Activated T-helper 2 cell treated with anti-CD3 and anti-CD28 coated beads, Interferon-gamma antibody, Interleukin-2, Interleukin-4, amounts not matched to agents 10 μg/mL and 5 μg/mL and 100 μg/mL, durations not matched to agents 14 hours and 24 hours and 36 hours (primary cell): Measurements from ENCODE around the gene LBX2. TPM values are rescaled to one million over a fixed set of nuclear protein-coding genes. Genes with fewer than 3 reads are reported as not detected.
A peak's percentile ranks its signal among the peaks of the same experiment; 100 is the strongest.

Experiments
- DNase-seq: peaks from one replicate; pipeline ENCODE4 v3.0.0; 2021; ENCODE audit warnings: low spot score
- H3K27ac Mint-ChIP-seq: one replicate; pipeline ENCODE4 v1.8.0; 2021; ENCODE audit warnings: mixed read lengths
- H3K27me3 Mint-ChIP-seq: one replicate; pipeline ENCODE4 v1.8.0; 2021; ENCODE audit warnings: low read depth, mixed read lengths
- H3K36me3 Mint-ChIP-seq: one replicate; pipeline ENCODE4 v1.8.0; 2021; ENCODE audit warnings: low read depth, mixed read lengths
- H3K4me1 Mint-ChIP-seq: one replicate; pipeline ENCODE4 v1.8.0; 2021; ENCODE audit warnings: low read depth, mixed read lengths
- H3K4me3 Mint-ChIP-seq: one replicate; pipeline ENCODE4 v1.8.0; 2021; ENCODE audit warnings: low read depth, mild to moderate bottlenecking, moderate library complexity, mixed read lengths
- H3K9me3 Mint-ChIP-seq: one replicate; pipeline ENCODE4 v1.8.0; 2021; ENCODE audit warnings: mixed read lengths
- intact Hi-C: fragments of 100-400 bp; cut with micrococcal nuclease; formaldehyde crosslinking; loops from one replicate; pipeline ENCODE4 v1.15.1; 2023
- total RNA-seq: library from RNA; stranded (reverse); gene quantifications from 2 replicates; pipeline ENCODE4 v1.2.3, GENCODE V29; 2022

LBX2 gene
- total RNA-seq, 1 donor from 2014 or later = 1.6 TPM

DNA sequence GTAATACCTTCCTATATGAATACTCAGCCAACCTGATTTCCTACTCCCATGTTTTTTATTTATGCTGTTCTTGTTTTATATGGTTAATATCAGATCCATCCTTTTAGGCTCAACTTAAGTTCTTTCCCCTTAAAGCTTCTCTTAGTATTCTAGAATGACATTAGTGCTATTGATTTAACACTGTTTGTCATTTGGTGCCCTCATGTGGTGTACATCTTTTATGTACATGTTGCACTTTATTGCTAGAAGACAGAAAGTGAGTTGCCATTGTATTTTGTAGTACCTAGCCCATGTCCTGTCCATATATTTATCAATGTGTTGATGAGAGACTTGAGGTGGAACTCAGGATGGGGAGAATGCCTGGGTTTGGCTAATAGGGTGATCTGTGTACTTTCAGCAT, 32.8 kb upstream of the LBX2 start:
- Mint-ChIP-seq H3K27ac (peak overlapping the region; percentile 66), H3K4me1 (peaks cover 30% of the 10 kb centered on the region), H3K27me3 (peaks cover under 1% of the 10 kb centered on the region), H3K9me3 (no peaks in the 10 kb centered on the region), H3K36me3 (peaks cover 40% of the 10 kb centered on the region), H3K4me3 (peak overlapping the region; percentile 68)
- intact Hi-C loops = loop anchor here (5.0 kb wide), 1 partner anchor 35 kb away; the partner anchor contains the start of gene LBX2
- no peak for DNase-seq

DNA sequence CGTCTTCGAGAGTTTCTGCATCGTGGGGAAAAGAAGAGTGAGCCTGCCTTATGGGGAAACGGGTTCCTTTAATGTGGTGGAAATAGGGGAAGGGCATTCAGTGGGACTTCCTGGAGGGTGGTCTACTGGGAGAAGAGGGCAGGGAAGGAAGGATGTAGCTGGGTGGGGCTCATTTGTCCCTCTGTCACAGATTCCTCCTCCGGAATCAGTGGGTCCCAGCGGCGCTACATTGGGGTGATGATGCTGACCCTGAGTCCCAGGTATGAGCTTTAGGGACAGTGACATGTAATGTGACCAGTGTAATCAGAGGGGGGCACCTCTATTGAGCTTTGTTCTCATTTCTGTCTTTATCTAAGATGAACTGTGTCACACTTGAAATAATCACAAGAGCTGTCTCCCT, 32.3 kb upstream of the LBX2 start:
- Mint-ChIP-seq H3K9me3 (no peaks in the 10 kb centered on the region), H3K27me3 (no peaks in the 10 kb centered on the region), H3K36me3 (peaks cover 46% of the 10 kb centered on the region), H3K27ac (peak overlapping the region; percentile 96), H3K4me3 (peak overlapping the region; percentile 99), H3K4me1 (peaks cover 35% of the 10 kb centered on the region)
- DNase-seq = no peak
- intact Hi-C loops = loop anchor here (2.0 to 5.0 kb wide), 2 partner anchors 17 to 34 kb away; partner anchors contain the start of gene LBX2

DNA sequence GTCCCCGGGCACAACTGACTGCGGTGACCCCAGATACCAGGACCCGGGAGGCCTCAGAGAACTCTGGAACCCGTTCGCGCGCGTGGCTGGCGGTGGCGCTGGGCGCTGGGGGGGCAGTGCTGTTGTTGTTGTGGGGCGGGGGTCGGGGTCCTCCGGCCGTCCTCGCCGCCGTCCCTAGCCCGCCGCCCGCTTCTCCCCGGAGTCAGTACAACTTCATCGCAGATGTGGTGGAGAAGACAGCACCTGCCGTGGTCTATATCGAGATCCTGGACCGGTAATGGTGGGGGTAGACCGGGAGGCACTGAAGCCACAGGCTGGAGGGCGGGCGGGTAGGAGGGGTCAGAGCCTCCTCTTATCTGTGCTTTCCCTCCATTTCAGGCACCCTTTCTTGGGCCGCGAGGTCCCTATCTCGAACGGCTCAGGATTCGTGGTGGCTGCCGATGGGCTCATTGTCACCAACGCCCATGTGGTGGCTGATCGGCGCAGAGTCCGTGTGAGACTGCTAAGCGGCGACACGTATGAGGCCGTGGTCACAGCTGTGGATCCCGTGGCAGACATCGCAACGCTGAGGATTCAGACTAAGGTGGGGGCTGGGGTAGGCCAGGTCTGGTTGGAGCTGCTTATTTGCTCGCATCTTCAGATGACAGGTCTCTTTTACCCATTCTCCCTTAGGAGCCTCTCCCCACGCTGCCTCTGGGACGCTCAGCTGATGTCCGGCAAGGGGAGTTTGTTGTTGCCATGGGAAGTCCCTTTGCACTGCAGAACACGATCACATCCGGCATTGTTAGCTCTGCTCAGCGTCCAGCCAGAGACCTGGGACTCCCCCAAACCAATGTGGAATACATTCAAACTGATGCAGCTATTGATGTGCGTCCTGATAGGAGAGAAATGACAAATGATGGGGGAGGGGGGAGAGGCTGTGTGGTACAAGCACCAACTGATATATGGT, 31.1 kb upstream of the LBX2 start:
- H3K27me3 Mint-ChIP-seq = no peaks in the 10 kb centered on the region
- DNase-seq = peak; percentile 33
- H3K4me3 Mint-ChIP-seq = peak overlapping the region; percentile 99
- peaks cover 41% of the 10 kb centered on the region for H3K4me1 Mint-ChIP-seq
- peak overlapping the region; percentile 96 for H3K27ac Mint-ChIP-seq
- peaks cover 56% of the 10 kb centered on the region for H3K36me3 Mint-ChIP-seq
- intact Hi-C loops = loop anchor here (2.0 to 5.0 kb wide), 2 partner anchors 18 to 33 kb away; partner anchors contain the start of gene LBX2
- H3K9me3 Mint-ChIP-seq = no peaks in the 10 kb centered on the region

GRCh38 chr2:74529357-74530238, 30.2 kb upstream of the LBX2 start, which contains the start of the genes AUP1 and HTRA2:
AUP1 (minus strand) TSS chr2:74529706; CDS start chr2:74529629, 77 bp downstream.
HTRA2 (plus strand) TSS chr2:74529933; CDS start chr2:74530007, 74 bp downstream.
- H3K4me1 Mint-ChIP-seq = peaks cover 41% of the 10 kb centered on the region

DNA sequence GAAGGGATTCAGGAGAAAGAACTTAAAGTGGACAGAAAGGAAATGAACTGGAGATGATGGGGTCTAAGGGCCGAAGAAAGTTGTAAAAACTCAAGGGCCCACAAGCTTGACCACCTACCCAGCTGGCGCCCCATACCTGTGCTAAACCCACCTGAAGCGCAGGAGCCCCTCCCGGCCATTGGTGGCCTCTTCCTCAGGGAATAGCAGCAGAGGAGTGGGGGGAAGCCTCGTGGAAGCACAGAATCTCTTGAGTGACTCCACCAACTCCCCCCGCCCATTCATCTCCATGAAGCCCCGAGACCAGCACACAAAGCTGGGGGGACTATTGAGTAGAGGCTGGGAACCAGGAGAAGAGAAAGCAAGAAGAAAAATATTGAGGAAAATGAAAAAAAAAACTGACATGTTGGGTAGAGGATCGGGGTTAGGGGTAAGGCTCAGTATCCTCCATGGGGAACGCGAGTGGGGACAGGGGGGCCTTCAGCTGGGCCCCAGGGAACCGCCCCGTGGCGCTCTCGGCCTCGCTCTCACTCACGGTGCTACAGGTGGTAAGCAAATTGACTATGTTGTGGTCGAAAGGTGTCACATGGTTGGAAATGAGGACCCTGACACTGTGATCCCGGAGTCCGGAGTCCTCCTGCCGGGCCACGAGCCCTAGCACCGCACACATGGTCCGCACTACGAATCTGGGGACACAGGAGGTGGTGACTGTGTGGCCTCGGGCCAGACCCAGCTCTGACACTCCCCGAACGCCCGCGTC, 29.4 kb upstream of the LBX2 start:
- intact Hi-C loops = loop anchor here (1.0 to 2.0 kb wide), 7 partner anchors 14 to 74 kb away; partner anchors contain the start of genes DOK1, INO80B, PCGF1 and TLX2
- H3K4me1 Mint-ChIP-seq = peaks cover 41% of the 10 kb centered on the region
- H3K4me3 Mint-ChIP-seq = peak overlapping the region; percentile 99
- no peaks in the 10 kb centered on the region for H3K9me3 Mint-ChIP-seq
- DNase-seq = no peak
- H3K27ac Mint-ChIP-seq = peak overlapping the region; percentile 96
- peaks cover 60% of the 10 kb centered on the region for H3K36me3 Mint-ChIP-seq
- H3K27me3 Mint-ChIP-seq = no peaks in the 10 kb centered on the region

More at GRCh38 chr2:74529357-74530238, 30.2 kb upstream of the LBX2 start, which contains the start of the genes AUP1 and HTRA2:
- Mint-ChIP-seq H3K9me3 (no peaks in the 10 kb centered on the region), H3K27me3 (no peaks in the 10 kb centered on the region), H3K4me3 (peak within 1 kb of the TSS; percentile 99), H3K36me3 (peaks cover 60% of the 10 kb centered on the region), H3K27ac (peak within 1 kb of the TSS; percentile 96)
- intact Hi-C loops = loop anchor here (1.0 to 5.0 kb wide), 9 partner anchors 15 to 75 kb away; partner anchors contain the start of genes DOK1, INO80B, LBX2 and PCGF1
- DNase-seq = peak; percentile 93

- no peak for DNase-seq
- intact Hi-C loops = loop anchor here (2.0 kb wide), 2 partner anchors 13 to 73 kb away; partner anchors contain the start of genes INO80B and TLX2
- Mint-ChIP-seq H3K4me1 (peaks cover 41% of the 10 kb centered on the region), H3K27ac (no peak overlapping the region), H3K27me3 (no peaks in the 10 kb centered on the region), H3K9me3 (no peaks in the 10 kb centered on the region), H3K36me3 (peaks cover 59% of the 10 kb centered on the region), H3K4me3 (peak overlapping the region; percentile 99)
These were observed 28.3 kb upstream of the LBX2 start for GRCh38 chr2:74527741-74528140.

GRCh38 chr2:74526649-74527230, 27.3 kb upstream of the LBX2 start:
- Mint-ChIP-seq H3K27me3 (peaks cover 4% of the 10 kb centered on the region), H3K36me3 (peaks cover 50% of the 10 kb centered on the region), H3K4me3 (peak overlapping the region; percentile 50), H3K27ac (no peak overlapping the region), H3K4me1 (peaks cover 32% of the 10 kb centered on the region), H3K9me3 (no peaks in the 10 kb centered on the region)
- intact Hi-C loops = no loop called here
- DNase-seq = no peak

GRCh38 chr2:74525717-74526648, 26.6 kb upstream of the LBX2 start, which contains the start of gene DQX1:
DQX1 (minus strand) TSS chr2:74526231; CDS start chr2:74525729, 502 bp downstream.
- H3K27me3 Mint-ChIP-seq = peaks cover 4% of the 10 kb centered on the region
- H3K36me3 Mint-ChIP-seq = peaks cover 44% of the 10 kb centered on the region
- no peak for DNase-seq
- peaks cover 25% of the 10 kb centered on the region for H3K4me1 Mint-ChIP-seq
- H3K4me3 Mint-ChIP-seq = peak within 1 kb of the TSS; percentile 50
- intact Hi-C loops = no loop called here
- peak within 1 kb of the TSS; percentile 46 for H3K27ac Mint-ChIP-seq
- no peaks in the 10 kb centered on the region for H3K9me3 Mint-ChIP-seq

- Mint-ChIP-seq H3K4me1 (peaks cover 20% of the 10 kb centered on the region), H3K27me3 (peaks cover 8% of the 10 kb centered on the region), H3K9me3 (no peaks in the 10 kb centered on the region), H3K27ac (no peak overlapping the region), H3K4me3 (no peak overlapping the region), H3K36me3 (peaks cover 41% of the 10 kb centered on the region)
- no peak for DNase-seq
- intact Hi-C loops = no loop called here
These were observed 25.7 kb upstream of the LBX2 start for GRCh38 chr2:74524955-74525716.

- no peak overlapping the region for H3K27ac Mint-ChIP-seq
- H3K27me3 Mint-ChIP-seq = peaks cover 17% of the 10 kb centered on the region
- no peak overlapping the region for H3K4me3 Mint-ChIP-seq
- no peaks in the 10 kb centered on the region for H3K9me3 Mint-ChIP-seq
- H3K4me1 Mint-ChIP-seq = peaks cover 20% of the 10 kb centered on the region
- H3K36me3 Mint-ChIP-seq = peaks cover 38% of the 10 kb centered on the region
- DNase-seq = no peak
- intact Hi-C loops = no loop called here
These were observed 24.6 kb upstream of the LBX2 start for GRCh38 chr2:74524005-74524404.
